Testis (tissue), 3 donors: Measurements from ENCODE around the gene IL1B. TPM values are rescaled to one million over a fixed set of nuclear protein-coding genes. Genes with fewer than 3 reads are reported as not detected.

Experiments
- DNase-seq: peaks from one replicate; pipeline ENCODE4 v3.0.0-alpha.2; 2019
- H3K27ac ChIP-seq, 2 donors: fragments of 200-600 bp; sonication (generic); one replicate each; pipeline ENCODE4 v1.5.1; 2019
- H3K27me3 ChIP-seq: fragments of 200-600 bp; sonication (generic); one replicate; pipeline ENCODE4 v1.5.1; 2019
- H3K36me3 ChIP-seq: fragments of 200-600 bp; sonication (generic); one replicate; pipeline ENCODE4 v1.5.1; 2017; ENCODE audit warnings: low read depth; ENCODE audit errors: missing control alignments
- H3K4me1 ChIP-seq: fragments of 200-600 bp; sonication (generic); one replicate; pipeline ENCODE4 v1.5.1; 2019
- H3K4me3 ChIP-seq, 2 donors: fragments of 200-600 bp; sonication (generic); one replicate each; pipeline ENCODE4 v1.5.1; 2017 to 2019
- H3K9me3 ChIP-seq: fragments of 200-600 bp; sonication (generic); one replicate; pipeline ENCODE4 v1.5.1; 2017
- CTCF ChIP-seq, 3 experiments: fragments of 450-650 bp in 2 of 3; fragments of 200-600 bp in 1 of 3; sonication (generic) in 1 of 3; IDR thresholded peaks; one replicate each; pipeline ENCODE4 v1.5.1; 2016 to 2019; ENCODE audit warnings: antibody characterized with exemption in 3 of 3, mild to moderate bottlenecking in 2 of 3, moderate library complexity in 1 of 3
- POLR2A ChIP-seq: fragments of 450-650 bp; IDR thresholded peaks from one replicate; pipeline ENCODE4 v1.6.1; 2017; ENCODE audit warnings: antibody characterized with exemption, mild to moderate bottlenecking, moderate library complexity
- WGBS, 2 donors: methylation state at CpG; one replicate each; pipeline ENCODE4 v1.1.5; 2018; 5-methylcytosine and 5-hydroxymethylcytosine counted together
- intact Hi-C: fragments of 100-400 bp; cut with DNase I; formaldehyde crosslinking; loops from one replicate; pipeline ENCODE4 v1.15.1; 2023; ENCODE audit warnings: low total_unique reads
- polyA plus RNA-seq: library from polyadenylated mRNA; stranded (reverse); fragments of 350-450 nt; fragmentation: Illumina TruSeq; extraction: RNeasy Lipid Tissue Mini Kit (QIAGEN cat#74804); gene quantifications from one replicate; pipeline ENCODE4 v1.2.3, GENCODE V29; 2014; ENCODE audit warnings: low read depth, low replicate concordance; ENCODE audit not compliant: insufficient read depth
- total RNA-seq, 2 donors: library from RNA; depleted of rRNA; stranded (reverse); fragments of >200 nt; gene quantifications; one replicate each; pipeline ENCODE4 v1.2.3, GENCODE V29; 2016

IL1B gene
- total and polyA plus RNA-seq, 3 donors from 2014 or later, result 0.62 to 1.8 (median 0.63) TPM

- Histone ChIP-seq H3K27me3 (no peaks in the 10 kb centered on the region), H3K4me3 (no peak overlapping the region), H3K9me3 (no peaks in the 10 kb centered on the region), H3K36me3 (no peaks in the 10 kb centered on the region), H3K4me1 (no peaks in the 10 kb centered on the region), H3K27ac (no peak overlapping the region)
- TF ChIP-seq POLR2A, result no peak
- TF ChIP-seq CTCF (IDR thresholded peaks at IDR 0.05), result no peak
- intact Hi-C loops, result no loop called here
- DNase-seq, result no peak
- 66 to 78% methylated on average over 5 of the region's 5 CpGs for WGBS, 2 donors
Observed at GRCh38 chr2:112792419-112792818, 44.2 kb downstream of the IL1B start.

GRCh38 chr2:112791693-112792230 lies 44.8 kb downstream of the IL1B start:
- intact Hi-C loops, result no loop called here
- H3K27me3 ChIP-seq, result no peaks in the 10 kb centered on the region
- TF ChIP-seq POLR2A (no peak), CTCF (IDR thresholded peaks at IDR 0.05) (no peak)
- no peak overlapping the region for H3K4me3 ChIP-seq
- H3K9me3 ChIP-seq, result no peaks in the 10 kb centered on the region
- DNase-seq, result no peak
- H3K27ac ChIP-seq, result no peak overlapping the region
- 77 to 87% methylated on average over 3 of the region's 3 CpGs for WGBS, 2 donors
- no peaks in the 10 kb centered on the region for H3K36me3 ChIP-seq
- H3K4me1 ChIP-seq, result no peaks in the 10 kb centered on the region

- Histone ChIP-seq H3K27ac (no peak overlapping the region), H3K36me3 (no peaks in the 10 kb centered on the region), H3K27me3 (no peaks in the 10 kb centered on the region), H3K4me1 (no peaks in the 10 kb centered on the region), H3K4me3 (no peak overlapping the region), H3K9me3 (no peaks in the 10 kb centered on the region)
- 85 to 100% methylated on average over 1 to 3 of the region's 3 CpGs for WGBS, 2 donors
- TF ChIP-seq POLR2A (no peak), CTCF (IDR thresholded peaks at IDR 0.05) (no peak)
- DNase-seq, result no peak
- intact Hi-C loops, result no loop called here
Observed at GRCh38 chr2:112791019-112791418, 45.6 kb downstream of the IL1B start.

GRCh38 chr2:112790305-112790704 lies 46.3 kb downstream of the IL1B start:
- Histone ChIP-seq H3K4me1 (no peaks in the 10 kb centered on the region), H3K27me3 (no peaks in the 10 kb centered on the region), H3K27ac (no peak overlapping the region), H3K4me3 (no peak overlapping the region), H3K9me3 (no peaks in the 10 kb centered on the region), H3K36me3 (no peaks in the 10 kb centered on the region)
- intact Hi-C loops, result no loop called here
- WGBS, 2 donors, result 93 to 94% methylated on average over 5 of the region's 5 CpGs
- TF ChIP-seq CTCF (IDR thresholded peaks at IDR 0.05), result no peak
- no peak for TF ChIP-seq POLR2A
- DNase-seq, result no peak

- WGBS, 2 donors, result 84 to 87% methylated on average over 1 of the region's 1 CpG
- DNase-seq, result no peak
- no peak for TF ChIP-seq POLR2A
- TF ChIP-seq CTCF (IDR thresholded peaks at IDR 0.05), result no peak
- Histone ChIP-seq H3K27ac (no peak overlapping the region), H3K4me1 (no peaks in the 10 kb centered on the region), H3K27me3 (no peaks in the 10 kb centered on the region), H3K36me3 (no peaks in the 10 kb centered on the region), H3K9me3 (no peaks in the 10 kb centered on the region), H3K4me3 (no peak overlapping the region)
- intact Hi-C loops, result no loop called here
Observed at GRCh38 chr2:112789186-112789585, 47.4 kb downstream of the IL1B start.
